GM10847 (cell line): Measurements from ENCODE around the gene FOXN3.

ENCODE experiments used
- POLR2A ChIP-seq: IDR thresholded peaks from 2 replicates; pipeline ENCODE4 v1.6.1; 2011; ENCODE audit not compliant: insufficient read length; ENCODE audit errors: extremely low read depth

Gene FOXN3

GRCh38 chr14:89245802-89246201 lies 171.2 kb downstream of the FOXN3 start:
- no peak for TF ChIP-seq POLR2A

- TF ChIP-seq POLR2A = no peak
These were observed 172.3 kb downstream of the FOXN3 start for GRCh38 chr14:89244720-89245119.

- no peak for TF ChIP-seq POLR2A
These were observed 173.3 kb downstream of the FOXN3 start for GRCh38 chr14:89243741-89244140.

GRCh38 chr14:89243286-89243685 lies 173.7 kb downstream of the FOXN3 start:
- TF ChIP-seq POLR2A = no peak

GRCh38 chr14:89242652-89243279 lies 174.3 kb downstream of the FOXN3 start:
- no peak for TF ChIP-seq POLR2A

- TF ChIP-seq POLR2A = no peak
These were observed 174.9 kb downstream of the FOXN3 start for GRCh38 chr14:89241934-89242651.

- no peak for TF ChIP-seq POLR2A
These were observed 175.8 kb downstream of the FOXN3 start for GRCh38 chr14:89241257-89241656.

- no peak for TF ChIP-seq POLR2A
These were observed 176.6 kb downstream of the FOXN3 start for GRCh38 chr14:89240414-89240813.

GRCh38 chr14:89239023-89239422 lies 178.0 kb downstream of the FOXN3 start:
- no peak for TF ChIP-seq POLR2A

- TF ChIP-seq POLR2A = no peak
These were observed 179.0 kb downstream of the FOXN3 start for GRCh38 chr14:89237921-89238529.

- TF ChIP-seq POLR2A = no peak
These were observed 180.2 kb downstream of the FOXN3 start for GRCh38 chr14:89236851-89237250.

GRCh38 chr14:89233184-89233583 lies 183.8 kb downstream of the FOXN3 start:
- TF ChIP-seq POLR2A = no peak

- TF ChIP-seq POLR2A = no peak
These were observed 184.6 kb downstream of the FOXN3 start for GRCh38 chr14:89232265-89233070.

- no peak for TF ChIP-seq POLR2A
These were observed 185.5 kb downstream of the FOXN3 start for GRCh38 chr14:89231426-89232113.
